Liver (tissue), 9 donors: Measurements from ENCODE around the gene CAPG. TPM values are rescaled to one million over a fixed set of nuclear protein-coding genes. Genes with fewer than 3 reads are reported as not detected.

Experiments
- DNase-seq: peaks from one replicate; pipeline ENCODE4 v3.0.0-alpha.2; 2017; ENCODE audit warnings: low spot score
- H3K27ac ChIP-seq, 2 donors: one replicate each; pipeline ENCODE4 v1.7.0; 2013; ENCODE audit warnings: inconsistent platforms in 2 of 2, low read length in 2 of 2, control low read depth in 1 of 2, low read depth in 1 of 2, mild to moderate bottlenecking in 1 of 2
- H3K27me3 ChIP-seq, 4 donors: one replicate each; pipeline versions ENCODE4 v1.6.1 to v1.7.0; 2013; ENCODE audit warnings: low read length in 3 of 4, inconsistent platforms in 1 of 4, mild to moderate bottlenecking in 1 of 4, moderate library complexity in 1 of 4; ENCODE audit not compliant: control insufficient read depth in 4 of 4, insufficient read depth in 4 of 4
- H3K36me3 ChIP-seq, 4 donors: one replicate each; pipeline versions ENCODE4 v1.6.1 to v1.7.0; 2013; ENCODE audit warnings: low read length in 3 of 4, mild to moderate bottlenecking in 3 of 4, low read depth in 1 of 4, moderate library complexity in 1 of 4; ENCODE audit not compliant: control insufficient read depth in 4 of 4, insufficient read depth in 3 of 4
- H3K4me1 ChIP-seq, 4 donors: one replicate each; pipeline versions ENCODE4 v1.6.1 to v1.7.0; 2013; ENCODE audit warnings: low read length in 3 of 4, mild to moderate bottlenecking in 3 of 4, moderate library complexity in 1 of 4; ENCODE audit not compliant: control insufficient read depth in 4 of 4, insufficient read depth in 4 of 4
- H3K4me3 ChIP-seq, 3 donors: one replicate each; pipeline versions ENCODE4 v1.6.1 to v1.7.0; 2013; ENCODE audit warnings: low read length in 3 of 3, control low read depth in 1 of 3, low read depth in 1 of 3, mild to moderate bottlenecking in 1 of 3
- H3K9ac ChIP-seq, 2 donors: one replicate each; pipeline ENCODE4 v1.7.0; 2013; ENCODE audit warnings: low read length in 2 of 2, mild to moderate bottlenecking in 2 of 2, moderate library complexity in 2 of 2, control low read depth in 1 of 2, low read depth in 1 of 2
- H3K9me3 ChIP-seq, 4 donors: one replicate each; pipeline versions ENCODE4 v1.6.1 to v1.7.0; 2013; ENCODE audit warnings: low read length in 3 of 4; ENCODE audit not compliant: control insufficient read depth in 4 of 4
- CTCF ChIP-seq: fragments of 150-350 bp; IDR thresholded peaks from 2 replicates; pipeline ENCODE4 v1.5.1; 2017; ENCODE audit warnings: improper control_type of control experiment, low read depth, low read length; ENCODE audit not compliant: missing input control
- FOXA1 ChIP-seq: IDR thresholded peaks from 2 replicates; pipeline ENCODE4 v1.6.1; 2016; ENCODE audit warnings: antibody characterized with exemption
- GABPA ChIP-seq, 2 donors: IDR thresholded peaks in 1 of 2; conservative IDR thresholded peaks in 1 of 2; 2 replicates each; pipeline ENCODE4 v1.6.1; 2016; ENCODE audit warnings: antibody characterized with exemption in 2 of 2, mild to moderate bottlenecking in 1 of 2, moderate library complexity in 1 of 2
- HNF4A ChIP-seq, 2 donors: conservative IDR thresholded peaks; 2 replicates each; pipeline ENCODE4 v1.6.1; 2016; ENCODE audit warnings: antibody characterized with exemption in 2 of 2, mild to moderate bottlenecking in 2 of 2
- HNF4G ChIP-seq: IDR thresholded peaks from 2 replicates; pipeline ENCODE4 v1.6.1; 2016; ENCODE audit warnings: antibody characterized with exemption
- MAX ChIP-seq: IDR thresholded peaks from 2 replicates; pipeline ENCODE4 v1.6.1; 2016; ENCODE audit warnings: antibody characterized with exemption
- NR2F2 ChIP-seq: IDR thresholded peaks from 2 replicates; pipeline ENCODE4 v1.6.1; 2016; ENCODE audit warnings: antibody characterized with exemption
- RAD21 ChIP-seq, 2 donors: IDR thresholded peaks; 2 replicates each; pipeline ENCODE4 v1.6.1; 2016; ENCODE audit warnings: antibody characterized with exemption in 2 of 2, mild to moderate bottlenecking in 2 of 2
- REST ChIP-seq: IDR thresholded peaks from 2 replicates; pipeline ENCODE4 v1.6.1; 2016; ENCODE audit warnings: antibody characterized with exemption, mild to moderate bottlenecking
- RXRA ChIP-seq, 2 donors: IDR thresholded peaks; 2 replicates each; pipeline ENCODE4 v1.6.1; 2017 to 2018; ENCODE audit warnings: antibody characterized with exemption in 2 of 2, mild to moderate bottlenecking in 1 of 2
- SP1 ChIP-seq: IDR thresholded peaks from 2 replicates; pipeline ENCODE4 v1.6.1; 2018; ENCODE audit warnings: antibody characterized with exemption, mild to moderate bottlenecking
- ZBTB33 ChIP-seq: IDR thresholded peaks from 2 replicates; pipeline ENCODE4 v1.6.1; 2016; ENCODE audit warnings: antibody characterized with exemption
- WGBS: extraction: QIAGEN DNeasy Blood & Tissue Kit; methylation state at CpG from one replicate; pipeline ENCODE4 v1.1.7; 2013; 5-methylcytosine and 5-hydroxymethylcytosine counted together
- polyA plus RNA-seq, 2 donors: library from polyadenylated mRNA; stranded (reverse) in 1 of 2; unstranded in 1 of 2; fragments of 200-250 nt in 1 of 2; fragments of >200 nt in 1 of 2; fragmentation: Nextera tagmentation in 1 of 2; extraction: Ambion mirVana in 1 of 2; gene quantifications; one replicate each; pipeline versions ENCODE4 v1.2.1 to v1.2.3, GENCODE V29; 2013 to 2015
- total RNA-seq, 2 donors: library from RNA; depleted of rRNA; stranded (reverse); fragments of >200 nt; gene quantifications; one replicate each; pipeline ENCODE4 v1.2.3, GENCODE V29; 2014
- donor health status: healthy.
- donor health status: healthy.
- donor health status: healthy.
- donor health status: healthy.
- donor health status: healthy.

Gene CAPG
- total and polyA plus RNA-seq, 4 donors = 2.7 to 19.3 (median 5.2) TPM

GRCh38 chr2:85457877-85458316 is 47.7 kb upstream of the CAPG start (continued):
- no peak for TF ChIP-seq ZBTB33

GRCh38 chr2:85457043-85457442 is 46.9 kb upstream of the CAPG start:
- 83% methylated on average over 5 of the region's 5 CpGs for WGBS

GRCh38 chr2:85455552-85456090 is 45.5 kb upstream of the CAPG start:
- DNase-seq = no peak
- Histone ChIP-seq H3K27me3 (no peaks in the 10 kb centered on the region), H3K9me3 (no peaks in the 10 kb centered on the region), H3K4me3 (no peak overlapping the region), H3K9ac (no peak overlapping the region), H3K27ac (no peak overlapping the region), H3K36me3 (no peaks in the 10 kb centered on the region), H3K4me1 (peaks cover 0 to 4% (median 0%) of the 10 kb centered on the region in 4 donors)
- no peak for TF ChIP-seq MAX
- TF ChIP-seq ZBTB33 = no peak
- no peak for TF ChIP-seq REST
- no peak for TF ChIP-seq GABPA (IDR thresholded peaks at IDR 0.05 in 1 of 2, conservative IDR thresholded peaks at IDR 0.05 in 1 of 2)
- no peak for TF ChIP-seq SP1
- TF ChIP-seq FOXA1 = no peak
- TF ChIP-seq RAD21 (IDR thresholded peaks at IDR 0.05) = no peak
- no peak for TF ChIP-seq CTCF
- no peak for TF ChIP-seq HNF4A (conservative IDR thresholded peaks at IDR 0.05)
- TF ChIP-seq NR2F2 = no peak
- TF ChIP-seq RXRA (IDR thresholded peaks at IDR 0.05) = no peak
- TF ChIP-seq HNF4G = no peak
- WGBS = 62% methylated on average over 1 of the region's 1 CpG

More at GRCh38 chr2:85457043-85457442, 46.9 kb upstream of the CAPG start:
- H3K9ac ChIP-seq = no peak overlapping the region
- H3K4me3 ChIP-seq = no peak overlapping the region
- H3K9me3 ChIP-seq = no peaks in the 10 kb centered on the region
- H3K36me3 ChIP-seq = no peaks in the 10 kb centered on the region
- no peak for DNase-seq
- no peaks in the 10 kb centered on the region for H3K27me3 ChIP-seq
- TF ChIP-seq GABPA (IDR thresholded peaks at IDR 0.05 in 1 of 2, conservative IDR thresholded peaks at IDR 0.05 in 1 of 2) (no peak), HNF4G (no peak), HNF4A (conservative IDR thresholded peaks at IDR 0.05) (no peak), RAD21 (IDR thresholded peaks at IDR 0.05) (no peak)
- H3K27ac ChIP-seq = no peak overlapping the region
- peaks cover 0 to 4% (median 0%) of the 10 kb centered on the region in 4 donors for H3K4me1 ChIP-seq
